Activated T-helper 9 cell treated with anti-CD3 and anti-CD28 coated beads, Interleukin-2, amount 50 U/mL, for 16 hours (primary cell): ENCODE results near the gene WDR87.
"Not testable (repeated sequence)": the region's sequence is repeated elsewhere in the genome, so short reads cannot be mapped to it uniquely, and the experiment has no call there.

Source experiments
- DNase-seq: peaks from one replicate; pipeline ENCODE4 v3.0.0-alpha.2; 2020; ENCODE audit warnings: low read depth

Gene WDR87

GRCh38 chr19:37877147-37877546 is 29.2 kb downstream of the WDR87 start:
- no peak for DNase-seq

- DNase-seq: no peak
Measured at GRCh38 chr19:37876032-37876431, 30.4 kb downstream of the WDR87 start.

DNA sequence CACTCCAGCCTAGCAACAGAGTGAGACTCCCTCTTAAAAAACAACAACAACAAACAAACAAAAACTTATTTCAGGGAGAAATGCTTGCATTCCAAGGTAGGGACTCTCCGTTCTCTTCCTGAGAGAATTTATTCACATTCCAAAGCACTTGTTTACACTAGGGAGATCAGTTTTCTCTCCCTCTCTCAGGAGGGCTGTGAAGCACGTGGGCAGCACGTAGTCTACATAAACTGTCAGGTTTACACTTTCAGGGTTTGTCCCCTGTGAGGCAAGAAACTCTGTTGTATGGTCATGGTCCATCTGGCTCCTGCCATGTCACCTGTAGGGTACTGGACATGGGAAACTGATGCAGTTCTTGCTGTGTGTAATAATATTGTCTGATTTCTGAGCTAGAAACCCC is 31.6 kb downstream of the WDR87 start:
- DNase-seq: no peak

DNA sequence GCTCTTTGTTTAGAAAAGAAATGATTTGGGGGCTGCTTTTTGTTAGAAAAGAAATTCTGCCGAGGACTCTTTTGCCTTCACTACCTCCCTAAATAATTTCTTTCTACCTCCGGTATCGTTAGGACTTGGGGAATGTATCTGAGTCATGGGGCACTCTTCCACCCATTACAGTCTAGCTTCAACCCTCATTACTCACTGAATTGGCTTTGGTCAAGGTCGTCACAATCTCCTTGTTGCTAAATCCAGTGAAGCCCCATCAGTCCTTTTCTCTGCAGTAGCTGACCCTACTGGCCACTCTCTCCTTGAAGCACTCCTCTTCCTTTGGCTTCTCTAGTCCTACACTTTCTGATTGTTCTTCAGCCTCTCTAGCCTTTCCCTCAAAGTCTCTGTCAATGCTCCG is 34.0 kb downstream of the WDR87 start:
- no peak for DNase-seq

DNA sequence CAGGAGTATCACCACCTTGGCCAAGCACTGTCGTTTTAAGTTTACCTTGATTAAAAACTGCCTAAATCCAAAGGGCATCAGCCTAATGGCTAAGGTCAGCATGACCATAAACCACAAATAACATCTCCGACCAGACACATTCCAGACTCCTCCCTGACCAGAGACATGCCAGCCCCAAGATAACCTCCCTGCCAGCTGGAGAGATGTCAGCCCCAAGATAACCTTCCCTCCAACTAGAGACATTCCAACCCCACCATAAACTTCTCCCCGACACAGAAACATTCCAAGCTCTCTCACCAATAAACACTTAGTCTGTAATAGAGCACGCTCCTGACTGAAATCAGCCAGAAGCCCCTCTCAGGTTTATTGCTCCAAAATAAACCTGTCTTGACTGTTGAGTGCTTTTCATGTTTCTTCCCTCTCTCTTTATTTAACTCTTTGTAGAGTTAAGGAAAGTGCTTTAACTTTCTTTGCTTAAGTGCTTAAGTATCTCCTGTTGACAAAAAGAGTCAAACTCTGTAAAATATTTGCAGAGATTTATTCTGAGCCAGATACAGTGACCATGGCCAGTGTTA is 36.5 kb downstream of the WDR87 start:
- no peak for DNase-seq

DNA sequence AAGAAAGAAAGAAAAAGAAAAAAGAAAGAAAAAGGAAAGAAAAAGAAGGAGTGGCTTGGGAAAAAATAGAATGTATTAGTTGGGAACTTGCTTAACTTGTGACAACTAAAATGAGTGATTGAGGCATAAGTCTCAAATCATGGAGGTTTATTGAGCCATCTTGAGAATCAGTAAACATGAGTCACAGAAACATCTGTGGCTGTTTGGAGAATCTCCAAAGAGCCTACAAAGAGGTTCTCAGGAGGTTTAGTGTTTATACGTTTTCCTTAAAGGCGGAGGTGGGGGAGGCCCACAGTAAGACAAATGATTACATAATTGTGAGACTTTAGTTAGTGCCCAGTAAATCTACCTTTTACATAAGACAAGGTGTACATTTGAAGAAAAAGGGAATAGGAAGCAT is 38.6 kb downstream of the WDR87 start:
- DNase-seq: no peak

GRCh38 chr19:37865930-37866329 is 40.5 kb downstream of the WDR87 start:
- not testable (repeated sequence) for DNase-seq

- DNase-seq: no peak
Measured at GRCh38 chr19:37864501-37864900, 41.9 kb downstream of the WDR87 start.

DNA sequence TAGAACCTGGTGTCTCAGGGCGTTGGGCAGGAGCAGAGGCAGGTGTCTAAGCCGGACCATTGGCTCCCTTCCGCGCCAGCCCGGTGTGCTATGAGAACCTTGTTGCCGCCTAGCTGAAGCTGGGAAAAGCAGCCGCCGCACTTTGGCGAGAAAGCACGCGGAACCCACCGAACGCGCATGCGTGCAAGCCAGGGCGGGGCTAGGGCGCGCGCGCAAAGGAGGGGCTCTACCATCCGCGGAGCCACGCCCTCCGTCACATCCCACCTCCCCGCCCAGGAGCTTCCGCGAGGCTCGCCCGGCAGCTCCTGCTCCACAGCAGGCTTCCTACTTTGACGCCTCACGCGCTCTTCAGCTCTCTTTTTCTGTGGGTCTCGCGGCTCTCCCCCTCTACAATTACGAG is 51.3 kb downstream of the WDR87 start:
- no peak for DNase-seq

DNA sequence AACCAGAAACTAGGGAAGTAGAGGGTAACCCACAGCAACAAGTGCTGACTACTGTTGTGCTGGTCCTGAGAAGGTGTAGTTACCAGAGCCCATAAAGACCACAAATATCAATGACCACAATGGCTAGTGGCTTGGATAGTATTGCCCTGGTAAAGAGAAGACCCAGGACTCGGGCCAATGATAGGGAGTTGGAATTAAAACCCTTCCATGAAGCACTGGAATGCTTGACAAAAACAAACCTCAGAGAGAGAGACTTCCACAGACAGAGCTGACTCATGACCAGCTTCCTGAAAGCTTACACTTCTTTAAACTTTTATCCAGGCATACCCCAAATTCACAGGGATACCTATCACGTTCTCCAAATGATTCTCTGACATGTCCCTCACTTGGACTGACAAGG is 60.5 kb downstream of the WDR87 start:
- no peak for DNase-seq
